NCI-H2029 (cell line): ENCODE results near the gene TRIM26.
"Not testable (repeated sequence)": the region's sequence is repeated elsewhere in the genome, so short reads cannot be mapped to it uniquely, and the experiment has no call there.

ENCODE experiments used
- DNase-seq: peaks from one replicate; lab custom pipeline; 2025; lab: John Stamatoyannopoulos, UW

The TRIM26 gene

GRCh38 chr6:30154709-30155519, 58.3 kb downstream of the TRIM26 start:
- no peak for DNase-seq

GRCh38 chr6:30154061-30154460, 59.1 kb downstream of the TRIM26 start:
- DNase-seq: no peak

GRCh38 chr6:30152910-30153610, 60.1 kb downstream of the TRIM26 start:
- no peak for DNase-seq

GRCh38 chr6:30152016-30152673, 61.1 kb downstream of the TRIM26 start:
- DNase-seq: peak; percentile 54

GRCh38 chr6:30151580-30151979, 61.6 kb downstream of the TRIM26 start:
- DNase-seq: no peak

GRCh38 chr6:30150671-30151395, 62.4 kb downstream of the TRIM26 start:
- no peak for DNase-seq

- DNase-seq: no peak
Measured at GRCh38 chr6:30149858-30150550, 63.2 kb downstream of the TRIM26 start.

- DNase-seq: no peak
Measured at GRCh38 chr6:30149234-30149633, 64.0 kb downstream of the TRIM26 start.

GRCh38 chr6:30147096-30147495, 66.1 kb downstream of the TRIM26 start:
- no peak for DNase-seq

GRCh38 chr6:30145818-30146217, 67.4 kb downstream of the TRIM26 start:
- DNase-seq: no peak

- no peak for DNase-seq
Measured at GRCh38 chr6:30144811-30145210, 68.4 kb downstream of the TRIM26 start.

GRCh38 chr6:30143780-30144179, 69.4 kb downstream of the TRIM26 start:
- DNase-seq: no peak

GRCh38 chr6:30142665-30143064, 70.5 kb downstream of the TRIM26 start:
- no peak for DNase-seq

GRCh38 chr6:30140240-30140639, 73.0 kb downstream of the TRIM26 start:
- DNase-seq: not testable (repeated sequence)

GRCh38 chr6:30136570-30137286, 76.5 kb downstream of the TRIM26 start:
- DNase-seq: no peak

- no peak for DNase-seq
Measured at GRCh38 chr6:30135757-30136156, 77.4 kb downstream of the TRIM26 start, which contains the start of gene TRIM40. Gene TRIM40, plus strand, starts transcription at chr6:30136140. Its CDS starts 897 bp downstream, at chr6:30137037.

GRCh38 chr6:30135147-30135546, 78.1 kb downstream of the TRIM26 start:
- DNase-seq: no peak
